Ramos (cell line): ENCODE results near the gene IL16.

Experiments used
- in situ Hi-C: fragments of 300-500 bp; cut with MboI; formaldehyde crosslinking; loops from one replicate; pipeline ENCODE4 v1.14.3; 2022; ENCODE audit warnings: low sequenced_read_pairs; ENCODE audit not compliant: unreplicated experiment

Gene IL16

DNA sequence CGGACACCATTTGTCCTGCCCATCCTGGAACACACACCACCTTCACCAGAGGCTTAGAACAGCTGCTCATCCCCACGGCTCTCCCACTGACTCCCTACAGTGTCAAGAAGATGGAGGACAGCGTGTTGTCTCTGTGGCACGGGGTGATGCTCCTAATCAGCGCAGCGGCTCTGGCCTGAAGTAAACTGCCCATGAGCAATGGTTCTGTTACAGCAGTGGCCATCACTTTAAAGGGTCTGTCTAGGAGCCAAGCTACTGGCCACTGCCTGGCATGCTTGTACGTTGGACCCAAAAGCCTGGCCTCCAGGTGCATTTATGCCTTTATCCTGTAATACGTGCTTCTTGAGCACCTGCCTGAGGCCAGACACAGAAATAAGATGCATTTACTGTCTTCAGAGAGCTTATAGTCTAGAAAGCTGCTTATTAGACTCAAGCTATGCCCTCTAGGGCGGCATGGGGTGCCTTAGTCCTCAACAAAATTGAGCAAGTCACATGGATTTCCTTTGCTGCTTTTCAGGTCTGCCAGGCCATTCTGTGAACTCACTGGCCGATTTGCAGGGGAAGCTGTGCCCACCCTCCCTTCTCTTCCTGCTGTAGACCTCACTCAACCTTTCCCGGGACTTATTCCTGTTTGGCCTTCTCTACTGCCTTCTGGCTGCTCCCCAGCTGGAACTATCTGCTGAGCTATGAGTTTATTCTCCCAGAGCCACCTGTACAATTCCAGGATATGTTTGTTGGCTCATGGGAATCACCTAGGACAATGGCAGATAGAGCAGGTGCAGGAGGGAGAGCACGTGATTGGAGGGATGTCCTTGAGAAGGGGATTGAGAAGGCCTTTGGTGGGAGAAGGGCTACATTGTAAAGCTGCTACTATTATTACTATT is 75.3 kb downstream of the IL16 start:
- in situ Hi-C loops = no loop called here

DNA sequence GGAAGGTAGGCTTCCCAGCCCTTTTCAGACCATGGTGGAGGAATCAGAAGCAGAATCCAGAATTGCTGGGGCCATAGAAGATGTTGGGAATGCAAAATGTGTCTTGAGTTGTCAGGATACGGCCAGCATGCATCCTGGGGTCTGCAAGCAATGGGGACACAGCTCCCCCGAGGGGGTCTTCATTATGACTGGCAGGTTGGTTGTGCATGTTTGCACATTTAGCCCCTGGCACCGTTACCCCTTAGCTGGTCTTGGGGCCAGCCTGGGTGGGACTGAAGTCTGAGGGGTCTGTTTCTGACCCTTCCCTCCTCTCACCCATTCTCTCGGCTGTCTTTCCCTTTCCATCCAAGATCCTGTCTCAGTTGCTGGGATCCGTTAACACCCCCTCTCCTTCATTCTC is 76.5 kb downstream of the IL16 start:
- in situ Hi-C loops = no loop called here

DNA sequence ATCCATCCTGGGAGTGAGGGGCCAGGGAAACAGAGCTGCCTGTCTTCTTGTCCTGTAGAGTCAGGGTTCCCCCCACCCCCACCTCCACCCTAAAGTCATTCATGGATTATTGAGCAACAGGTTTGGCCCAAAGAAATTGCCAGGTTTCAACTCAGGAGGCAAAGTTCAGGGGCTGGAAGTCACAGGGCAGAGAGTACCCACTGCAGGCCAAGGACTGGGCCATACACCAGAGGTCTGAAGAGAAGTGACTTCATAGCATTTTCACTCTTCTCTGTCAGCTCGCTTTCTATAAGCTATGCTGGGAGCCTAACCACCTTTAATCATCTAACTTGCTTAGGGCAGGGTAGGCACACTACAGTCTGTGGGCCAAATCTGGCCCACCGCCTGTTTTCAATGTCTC is 77.2 kb downstream of the IL16 start:
- in situ Hi-C loops = no loop called here

DNA sequence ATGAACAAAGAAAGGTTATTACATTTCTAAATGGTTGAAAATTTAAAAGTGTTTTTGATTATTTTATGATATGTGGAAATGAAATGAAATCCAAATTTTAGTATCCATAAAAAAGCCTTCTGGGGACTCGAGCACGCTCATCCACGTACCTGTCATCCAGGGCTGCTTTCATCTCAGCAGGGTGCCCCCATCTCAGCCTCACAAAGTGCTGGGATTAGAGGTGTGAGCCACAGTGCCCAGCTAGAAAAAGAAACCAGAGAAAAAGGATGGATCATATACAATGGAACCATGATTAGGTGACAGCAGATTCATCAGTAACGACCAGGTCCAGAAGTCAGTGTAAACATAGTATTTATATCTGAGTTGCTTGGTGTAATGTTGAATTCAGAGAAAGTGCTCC is 77.6 kb downstream of the IL16 start:
- in situ Hi-C loops = no loop called here

DNA sequence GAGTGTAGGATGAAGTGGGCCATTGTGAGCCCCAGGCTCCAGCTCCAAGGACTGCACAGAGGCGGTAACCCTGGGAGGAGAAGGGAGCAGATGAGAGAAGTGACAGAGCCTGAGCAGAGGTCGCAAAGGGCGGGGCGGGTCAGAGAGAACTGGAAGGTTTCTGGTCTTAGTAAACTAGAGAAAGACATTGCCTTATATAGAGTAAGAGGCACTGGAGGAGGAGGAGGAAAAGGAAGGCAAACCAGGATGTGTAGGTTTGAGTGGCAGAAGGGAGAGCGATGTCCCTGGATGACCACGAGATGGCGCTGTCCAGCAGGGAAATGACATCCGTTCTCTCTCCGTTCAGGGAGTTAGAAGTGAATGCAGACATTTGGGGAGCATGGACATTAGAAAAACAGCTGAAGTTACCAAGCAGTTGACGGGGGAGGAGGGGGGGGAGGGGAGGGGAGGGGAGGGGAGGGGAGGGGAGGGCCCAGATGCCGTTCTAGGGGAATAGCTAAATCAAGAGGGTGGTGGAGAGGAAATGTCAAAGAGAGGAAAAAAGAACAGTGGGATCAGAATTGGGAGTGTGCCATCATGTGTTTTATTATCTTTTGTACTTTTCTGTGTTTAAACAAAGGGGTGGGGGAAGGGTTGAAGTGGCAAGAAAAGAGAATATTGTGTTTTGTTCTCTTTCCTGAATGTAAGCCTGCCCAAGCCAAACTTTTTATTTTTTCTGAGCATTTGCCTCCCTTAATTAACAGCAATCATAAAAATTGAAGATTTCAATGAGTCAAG is 78.4 kb downstream of the IL16 start:
- in situ Hi-C loops = no loop called here

DNA sequence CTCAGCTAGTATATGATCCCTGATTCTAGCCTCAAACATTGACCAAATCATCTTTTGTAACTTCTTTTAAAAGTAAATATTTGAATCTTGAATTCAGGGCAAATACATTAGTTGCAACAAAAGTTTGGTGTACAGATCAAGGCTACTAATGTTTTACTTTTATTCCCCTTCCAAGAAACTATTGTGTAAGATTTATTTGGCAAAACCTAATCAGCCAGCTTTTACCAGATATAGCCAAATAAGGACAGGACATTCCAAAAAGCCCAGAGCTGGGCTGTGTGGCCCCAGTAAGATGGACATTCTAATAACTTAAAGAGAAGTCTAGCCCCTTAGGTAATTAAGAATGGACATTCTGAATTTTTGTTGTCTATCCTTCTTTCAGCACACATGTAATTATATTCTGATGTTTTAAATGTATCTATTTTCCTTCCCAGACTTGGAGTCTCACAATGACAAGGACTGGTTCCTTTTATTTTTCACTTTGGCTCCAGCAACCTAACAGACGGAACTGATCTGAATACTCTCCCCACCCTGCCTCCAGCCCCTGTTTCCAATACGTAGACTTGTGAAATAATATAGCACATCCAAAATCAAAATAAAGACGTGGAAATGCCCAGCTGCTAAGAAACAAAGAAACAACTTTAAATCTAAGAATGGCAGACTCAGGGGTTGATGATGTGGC is 79.2 kb downstream of the IL16 start:
- in situ Hi-C loops = no loop called here

DNA sequence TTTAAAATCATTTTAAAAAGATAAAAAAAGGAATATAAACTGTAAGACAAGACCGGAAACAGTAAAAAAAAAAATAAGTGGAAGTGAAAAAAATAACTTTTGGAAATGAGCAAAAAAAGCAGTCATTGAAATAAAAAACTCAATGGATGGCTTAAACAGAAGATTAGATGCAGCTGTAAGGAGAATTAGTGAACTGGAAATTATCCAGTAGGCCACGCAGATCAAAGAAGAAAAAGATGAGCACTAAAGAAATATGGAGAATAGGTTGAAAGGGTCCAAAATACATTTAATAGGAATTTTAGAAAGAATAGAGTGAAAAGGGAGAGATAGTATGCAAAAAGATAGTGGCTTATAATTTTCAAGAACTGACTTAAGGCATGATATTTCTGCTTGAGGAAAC is 80.3 kb downstream of the IL16 start:
- in situ Hi-C loops = no loop called here

DNA sequence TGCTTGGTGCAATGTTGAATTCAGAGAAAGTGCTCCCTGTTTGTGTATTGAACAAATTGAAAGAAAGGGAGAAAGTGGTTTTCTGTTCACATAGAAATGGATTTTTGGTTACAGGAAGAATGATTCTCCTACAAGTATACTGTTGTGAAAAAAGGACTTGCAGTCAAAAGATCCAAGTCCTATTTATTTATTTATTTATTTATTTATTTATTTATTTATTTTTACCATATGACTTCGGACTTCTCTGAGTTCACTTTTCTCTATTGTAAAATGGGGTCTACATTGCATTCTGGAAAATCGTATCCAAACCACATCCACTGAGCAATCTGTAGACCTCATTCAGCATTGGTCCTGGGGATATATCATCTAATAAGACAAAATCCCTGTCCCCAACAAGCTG is 81.2 kb downstream of the IL16 start:
- in situ Hi-C loops = no loop called here

DNA sequence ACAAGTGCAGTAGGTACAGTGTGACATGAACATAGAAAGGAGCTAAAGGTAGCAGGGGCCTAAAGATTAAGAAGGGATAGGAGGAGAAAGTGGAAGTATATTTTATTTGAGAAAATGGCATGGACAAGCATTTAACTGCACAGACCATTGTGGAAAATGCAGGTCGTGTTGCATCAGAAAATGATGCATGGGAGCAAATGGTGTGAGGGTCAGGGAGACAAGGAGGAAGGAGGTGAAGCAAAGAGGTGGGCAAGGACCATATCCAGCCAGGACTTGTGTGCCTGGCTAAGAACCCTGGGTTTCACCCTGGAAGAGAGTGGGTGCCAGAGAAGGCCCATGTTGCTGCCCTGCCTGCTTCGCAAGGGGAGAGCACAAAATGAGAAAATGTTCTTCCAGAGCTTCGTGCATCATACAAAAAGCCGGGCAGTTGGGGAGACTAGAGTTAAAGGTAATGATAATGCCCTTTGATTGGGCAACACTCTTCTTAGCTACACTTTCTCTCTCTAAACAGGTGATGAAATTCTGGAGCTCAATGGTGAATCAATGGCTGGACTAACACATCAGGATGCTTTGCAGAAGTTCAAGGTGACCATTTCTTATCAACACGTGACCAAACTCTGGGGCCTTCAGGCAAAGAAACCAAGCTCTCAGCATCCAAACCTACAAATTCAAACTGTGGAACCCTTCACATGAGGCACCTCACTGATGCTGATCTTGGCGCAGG is 81.8 kb downstream of the IL16 start:
- in situ Hi-C loops = no loop called here

DNA sequence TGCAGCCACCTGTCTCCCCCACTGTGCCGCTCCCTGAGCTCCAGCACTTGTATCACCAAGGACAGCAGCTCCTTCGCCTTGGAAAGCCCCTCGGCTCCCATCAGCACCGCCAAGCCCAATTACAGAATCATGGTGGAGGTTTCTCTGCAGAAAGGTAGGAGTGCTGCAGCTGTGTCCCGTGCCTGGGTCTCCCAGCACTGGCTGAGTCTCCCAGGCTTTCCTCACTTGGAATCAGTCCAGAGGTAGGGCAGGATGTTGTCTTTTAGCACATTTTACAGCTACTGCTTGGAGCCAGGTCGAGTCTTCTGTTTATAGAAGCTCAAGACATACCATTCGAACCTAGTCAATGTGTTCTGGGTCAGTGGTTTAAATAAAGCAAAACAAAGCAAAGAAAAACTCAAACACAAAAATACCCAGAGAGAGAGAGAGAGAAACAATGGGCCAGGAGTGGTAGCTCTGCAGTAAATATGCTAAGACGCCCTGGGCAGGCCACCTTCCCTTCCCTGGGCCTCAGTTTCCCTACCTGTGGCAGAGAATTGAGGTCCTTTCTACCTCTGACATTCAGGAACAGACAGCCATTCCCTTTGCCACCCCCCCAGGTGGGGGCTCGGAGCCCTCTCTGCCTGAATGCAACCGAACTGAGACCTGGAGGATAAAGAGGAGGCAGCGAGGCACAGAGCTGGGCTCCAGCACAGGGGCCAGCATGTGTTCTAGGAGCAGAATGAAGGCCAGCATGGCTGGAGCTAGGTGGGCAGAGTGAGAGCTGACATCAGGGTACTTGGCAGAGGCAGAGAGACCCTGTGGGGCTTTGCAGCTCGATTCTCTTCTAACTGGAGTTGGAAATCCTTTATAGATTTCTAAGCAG is 83.2 kb downstream of the IL16 start:
- in situ Hi-C loops = loop anchor here (5.0 kb wide), 1 partner anchor 47 kb away; no protein-coding TSS in a partner anchor

DNA sequence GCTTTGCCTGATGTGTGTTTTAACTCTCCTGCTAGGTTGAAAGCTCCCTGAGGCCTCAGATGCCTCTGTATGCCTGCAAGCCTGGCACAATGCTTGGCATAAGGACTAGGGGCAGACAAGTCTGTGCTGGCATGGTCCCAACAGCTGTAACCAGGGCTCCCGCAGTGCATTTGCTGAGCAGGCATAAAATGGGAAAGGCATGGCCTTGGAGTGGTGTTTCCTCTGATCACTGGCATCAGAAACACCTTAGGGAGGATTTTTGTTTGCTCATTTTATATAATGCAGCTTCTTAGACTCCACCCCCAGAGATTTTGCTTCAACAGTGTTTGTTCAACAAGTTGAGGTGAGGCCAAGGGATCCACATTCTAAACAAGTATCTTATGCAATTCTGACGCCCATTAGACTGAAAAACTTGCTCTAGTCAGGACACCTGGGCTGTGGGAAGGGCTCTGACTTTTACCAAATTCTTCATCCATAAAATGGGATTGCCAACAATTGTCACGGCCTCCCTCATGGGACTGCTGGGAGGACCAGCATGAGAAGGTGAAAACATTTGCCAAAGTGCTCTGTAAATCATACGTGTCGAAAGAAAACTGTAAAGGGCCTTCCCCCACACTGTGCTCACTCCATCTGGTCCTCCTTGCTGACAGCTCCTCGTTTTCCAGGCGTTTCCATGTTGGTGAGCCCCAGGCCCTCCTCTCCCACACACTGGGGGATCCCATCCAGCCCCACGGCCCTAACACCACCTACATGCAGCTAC is 84.2 kb downstream of the IL16 start:
- in situ Hi-C loops = loop anchor here (5.0 kb wide), 1 partner anchor 46 kb away; no protein-coding TSS in a partner anchor

DNA sequence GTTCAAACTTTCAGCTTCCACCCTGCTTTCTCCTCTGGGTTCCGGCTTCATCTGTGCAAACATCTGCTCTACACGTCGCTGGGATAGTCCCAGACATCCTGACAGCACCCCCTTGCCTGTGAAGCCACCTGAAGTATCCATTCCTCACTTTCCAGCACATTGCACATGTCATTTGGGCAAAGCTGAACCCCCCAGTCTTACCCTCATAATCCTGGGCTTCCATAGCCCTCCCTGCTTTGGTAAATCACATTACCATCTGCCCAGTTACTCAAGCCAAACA is 84.7 kb downstream of the IL16 start:
- in situ Hi-C loops = loop anchor here (5.0 kb wide), 1 partner anchor 46 kb away; no protein-coding TSS in a partner anchor

DNA sequence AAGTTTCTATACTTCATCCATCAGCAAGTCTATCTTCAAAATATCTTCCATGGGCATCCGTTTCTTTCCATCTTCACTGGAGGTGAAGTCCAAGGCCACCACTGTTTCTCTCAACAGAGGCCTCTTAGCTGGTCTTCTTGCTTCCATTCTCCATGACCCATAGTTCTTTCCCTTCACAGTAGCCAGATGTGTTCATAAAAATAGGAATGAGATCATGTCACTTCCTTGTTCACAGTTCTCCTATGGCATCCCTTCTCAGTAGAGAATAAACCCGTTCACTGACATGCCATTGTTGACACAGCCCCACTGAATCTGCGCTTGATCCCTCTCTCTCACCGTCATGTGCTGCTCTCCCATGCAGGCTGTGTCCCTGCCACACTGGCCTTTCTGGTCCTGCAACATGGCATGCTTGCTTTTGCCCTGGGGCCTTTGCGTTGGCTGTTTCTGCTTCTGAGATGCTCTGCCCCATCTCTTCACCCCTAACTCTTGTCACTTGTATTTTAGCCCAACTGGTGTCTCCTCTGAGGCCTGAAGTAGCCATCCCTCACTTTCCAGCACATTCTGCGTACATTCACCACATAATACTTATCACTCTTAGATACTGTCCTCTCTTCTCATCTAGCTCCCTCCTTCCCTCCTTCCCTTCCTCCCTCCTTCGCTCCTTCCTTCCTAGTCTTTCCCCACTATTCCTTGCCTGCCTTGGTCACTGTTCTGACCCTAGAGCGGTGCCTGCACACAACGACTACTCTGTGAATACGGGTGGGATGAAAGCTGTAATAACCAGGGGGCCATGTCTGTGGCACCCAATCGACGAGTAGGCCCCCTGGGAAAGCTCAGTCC is 85.3 kb downstream of the IL16 start:
- in situ Hi-C loops = loop anchor here (5.0 kb wide), 1 partner anchor 45 kb away; no protein-coding TSS in a partner anchor

DNA sequence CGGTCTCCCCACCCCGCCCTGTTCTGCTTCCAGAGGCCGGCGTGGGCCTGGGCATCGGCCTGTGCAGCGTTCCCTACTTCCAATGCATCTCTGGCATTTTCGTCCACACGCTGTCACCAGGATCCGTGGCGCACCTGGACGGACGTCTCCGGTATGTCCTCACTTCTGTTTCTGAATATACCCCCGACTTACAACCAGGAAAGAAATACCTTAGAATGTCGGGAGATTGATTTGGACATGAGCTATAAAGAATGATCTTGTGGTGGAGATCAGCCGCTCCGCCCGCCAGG is 85.9 kb downstream of the IL16 start:
- in situ Hi-C loops = loop anchor here (5.0 kb wide), 1 partner anchor 45 kb away; no protein-coding TSS in a partner anchor

DNA sequence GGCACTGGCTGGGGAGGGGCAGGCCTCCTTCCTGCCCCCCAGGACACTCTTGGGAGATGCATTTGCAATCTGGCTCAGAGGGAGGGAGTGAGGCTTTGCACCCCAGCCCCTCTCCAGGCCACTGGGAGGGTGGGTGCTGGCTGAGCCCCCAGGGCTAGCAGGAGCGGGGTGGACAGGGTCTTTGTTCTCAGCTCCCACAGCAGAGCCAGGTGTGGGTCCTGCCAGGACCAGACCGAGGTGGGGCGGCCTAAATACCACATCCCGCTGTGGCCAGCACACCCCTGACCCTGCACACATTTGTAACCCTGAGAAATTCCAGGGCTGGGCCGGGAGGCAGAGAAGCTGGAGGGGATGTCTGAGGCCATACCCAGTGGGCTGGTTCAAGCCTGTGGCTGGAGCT is 86.2 kb downstream of the IL16 start:
- in situ Hi-C loops = loop anchor here (5.0 kb wide), 1 partner anchor 44 kb away; no protein-coding TSS in a partner anchor

DNA sequence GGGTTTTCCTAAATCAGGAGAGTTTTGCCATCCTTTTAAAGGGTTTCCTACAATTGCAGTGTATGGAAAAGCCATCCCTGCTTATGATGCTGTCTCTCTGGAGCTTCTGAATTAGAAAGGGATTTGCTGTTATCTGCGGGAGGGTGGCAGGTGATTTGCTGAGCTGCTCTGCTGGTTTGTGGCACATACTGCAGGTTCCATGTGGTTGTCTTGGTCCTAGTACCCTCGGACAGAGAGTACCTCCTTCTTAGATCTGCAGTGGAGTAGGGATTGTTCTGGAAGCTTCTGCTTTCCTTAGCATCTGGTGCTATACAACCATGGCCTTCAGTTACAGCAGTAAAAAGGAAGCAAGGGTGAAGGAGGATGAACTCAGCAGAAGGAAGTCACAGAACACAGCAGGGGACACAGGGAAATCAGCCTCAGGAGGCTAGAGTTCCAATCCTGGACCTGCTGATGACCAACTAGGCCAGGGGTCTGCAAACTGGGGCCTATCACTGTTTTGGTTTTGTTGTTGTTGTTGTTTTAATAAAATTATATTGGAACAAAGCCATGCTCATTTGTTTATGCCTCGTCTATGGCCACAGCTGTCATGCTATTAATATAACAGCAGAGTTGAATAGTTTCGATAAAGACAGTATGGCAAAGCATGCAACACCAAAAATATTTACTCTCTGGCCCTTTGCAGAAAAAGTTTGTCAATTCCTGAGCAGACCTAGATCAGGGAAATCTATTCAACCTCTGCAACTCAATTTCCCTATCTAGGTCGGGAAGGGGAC is 87.8 kb downstream of the IL16 start:
- in situ Hi-C loops = loop anchor here (5.0 kb wide), 1 partner anchor 43 kb away; no protein-coding TSS in a partner anchor

DNA sequence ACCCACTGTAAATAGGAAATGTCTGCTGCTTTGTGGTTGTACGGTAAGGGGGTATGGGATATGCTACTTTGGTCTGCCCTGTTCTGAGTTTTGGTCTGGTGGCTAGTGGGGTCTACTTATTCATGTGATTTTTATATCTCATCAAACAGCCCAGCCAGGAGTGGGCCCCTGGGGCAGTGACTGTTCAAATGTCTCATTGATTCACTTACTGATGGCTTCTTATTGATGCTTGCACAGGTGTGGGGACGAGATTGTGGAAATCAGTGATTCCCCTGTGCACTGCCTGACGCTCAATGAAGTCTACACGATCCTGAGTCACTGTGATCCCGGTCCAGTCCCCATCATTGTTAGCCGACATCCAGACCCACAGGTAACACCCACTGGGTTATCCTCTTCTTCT is 88.8 kb downstream of the IL16 start:
- in situ Hi-C loops = no loop called here
